ENCODE results near the gene TMEM127.
"Not testable (repeated sequence)": the region's sequence is repeated elsewhere in the genome, so short reads cannot be mapped to it uniquely, and the experiment has no call there.

Gene TMEM127, protein sequence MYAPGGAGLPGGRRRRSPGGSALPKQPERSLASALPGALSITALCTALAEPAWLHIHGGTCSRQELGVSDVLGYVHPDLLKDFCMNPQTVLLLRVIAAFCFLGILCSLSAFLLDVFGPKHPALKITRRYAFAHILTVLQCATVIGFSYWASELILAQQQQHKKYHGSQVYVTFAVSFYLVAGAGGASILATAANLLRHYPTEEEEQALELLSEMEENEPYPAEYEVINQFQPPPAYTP

DNA sequence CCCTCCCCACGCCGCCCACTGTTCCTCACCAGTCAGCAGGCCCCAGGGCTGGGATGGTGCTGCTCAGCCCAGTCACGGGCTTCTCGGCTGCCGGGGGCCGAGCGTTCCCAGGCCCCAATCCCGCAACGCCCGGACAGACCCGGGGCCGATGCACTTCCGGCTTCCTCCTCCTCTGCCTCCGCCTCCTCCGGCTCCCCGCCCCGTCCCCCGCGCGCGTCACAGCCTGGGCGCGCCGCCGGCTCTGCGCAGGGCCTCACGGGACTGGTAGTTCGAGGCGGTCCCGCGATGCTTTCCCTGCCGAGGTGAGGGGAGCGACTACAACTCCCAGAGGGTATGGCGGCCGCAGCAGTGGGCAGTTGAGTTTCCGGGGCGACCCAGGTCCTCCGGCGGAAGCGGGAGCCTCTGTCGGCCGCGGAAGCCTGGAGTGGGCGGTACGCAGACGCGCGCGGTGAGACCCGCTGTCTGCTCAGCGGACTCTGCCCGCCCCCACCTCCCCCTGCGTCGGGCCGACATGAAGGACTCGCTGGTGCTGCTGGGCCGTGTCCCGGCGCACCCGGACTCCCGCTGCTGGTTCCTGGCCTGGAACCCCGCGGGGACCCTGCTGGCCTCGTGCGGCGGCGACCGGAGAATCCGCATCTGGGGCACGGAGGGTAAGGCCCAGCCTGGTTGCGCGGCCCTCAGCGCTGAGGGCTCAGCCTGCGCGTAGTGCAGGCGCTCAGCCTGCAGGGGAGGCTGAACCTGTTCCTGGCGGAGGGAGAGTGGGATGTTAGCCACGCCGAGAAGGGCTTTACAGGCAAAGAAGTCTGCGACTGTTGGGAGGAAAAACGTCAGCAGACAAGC, at the start of gene TMEM127, which contains the start of gene CIAO1:
Gene TMEM127 (minus strand): TSS at position 158 of the 840 bp plus-strand sequence. CDS start 616 bp downstream, outside the sequence.
Gene CIAO1 (plus strand): TSS at position 386 of the 840 bp plus-strand sequence. CDS start 126 bp downstream, at position 512.
- DNase-seq (ENCODE audit: low read depth in 2 of 2, low spot score in 1 of 2), result peak; percentile 95 to 97

DNA sequence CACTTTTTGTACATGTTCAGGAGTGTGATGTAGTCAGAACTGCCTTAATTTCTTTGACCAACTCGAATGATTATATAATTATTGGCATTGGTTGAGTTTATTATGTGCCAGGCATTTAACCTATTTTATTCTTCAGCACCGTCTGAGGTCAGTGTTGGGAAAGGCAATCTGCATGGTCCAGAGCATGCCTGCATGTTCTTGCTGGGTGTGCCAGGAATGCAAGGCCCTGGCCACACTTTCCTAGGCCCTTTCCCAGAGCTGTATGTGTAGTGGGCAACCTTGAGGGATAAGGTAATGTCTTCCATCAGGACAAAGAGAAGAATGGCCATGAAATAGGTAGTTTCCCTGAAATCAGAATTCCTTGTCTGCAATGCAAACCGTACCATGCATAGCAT, 49.2 kb upstream of the TMEM127 start:
- DNase-seq (ENCODE audit: low read depth in 2 of 2, low spot score in 1 of 2), result no peak

DNA sequence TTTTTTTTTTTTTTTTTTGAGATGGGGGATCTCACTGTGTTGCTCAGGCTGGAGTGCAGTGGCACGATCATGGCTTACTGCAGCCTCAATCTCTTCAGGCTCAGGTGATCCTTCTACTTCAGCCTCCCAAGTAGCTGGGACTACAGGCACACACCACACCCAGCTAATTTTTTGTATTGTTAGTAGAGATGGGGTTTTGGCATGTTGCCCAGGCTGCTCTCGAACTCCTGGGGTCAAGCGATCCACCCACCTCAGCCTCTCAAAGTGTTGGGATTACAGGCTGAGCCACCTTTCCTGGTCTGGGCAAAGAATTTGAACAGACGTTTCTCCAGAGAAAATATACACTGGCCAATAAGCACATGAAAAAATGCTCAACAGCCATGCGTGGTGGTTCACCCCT, 42.5 kb upstream of the TMEM127 start:
- no peak for DNase-seq (ENCODE audit: low read depth in 2 of 2, low spot score in 1 of 2)

DNA sequence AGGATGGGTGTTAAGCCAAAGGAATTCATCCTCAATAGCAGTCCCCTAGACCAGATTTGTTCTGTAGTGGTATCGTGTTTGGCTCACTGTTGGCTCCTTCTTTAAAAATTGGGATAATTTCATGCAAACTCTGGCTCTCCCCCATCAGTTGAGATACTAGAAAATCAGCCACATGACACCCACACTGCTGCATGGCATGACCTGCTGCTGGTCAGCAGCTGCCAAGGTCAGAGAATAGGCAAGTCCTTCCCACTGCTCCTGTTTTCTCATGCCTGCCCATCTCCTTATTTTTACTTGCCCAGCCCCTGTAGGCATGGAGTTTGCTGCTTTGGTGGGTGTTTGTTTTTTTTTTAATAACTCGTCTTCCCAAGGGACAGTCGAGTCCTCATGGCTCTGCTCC, 40.6 kb upstream of the TMEM127 start:
- DNase-seq (ENCODE audit: low read depth in 2 of 2, low spot score in 1 of 2), result no peak

DNA sequence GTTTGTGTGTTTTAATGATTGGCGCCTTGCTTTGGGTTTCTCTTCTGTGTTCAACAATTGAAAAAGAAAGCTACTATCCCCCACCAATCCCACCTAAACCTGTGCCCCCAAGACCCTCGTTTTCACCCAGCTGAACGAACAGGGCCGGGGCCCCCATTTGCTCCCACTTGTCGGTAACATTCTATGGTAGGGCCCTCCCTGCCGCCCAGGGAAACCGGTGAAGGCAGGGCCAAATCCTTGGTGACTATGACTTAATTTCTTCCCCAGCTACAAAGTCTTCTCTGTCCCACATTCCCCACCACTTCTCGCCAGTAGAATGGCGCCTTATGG, 40.1 kb upstream of the TMEM127 start:
- DNase-seq (ENCODE audit: low read depth in 2 of 2, low spot score in 1 of 2), result no peak

DNA sequence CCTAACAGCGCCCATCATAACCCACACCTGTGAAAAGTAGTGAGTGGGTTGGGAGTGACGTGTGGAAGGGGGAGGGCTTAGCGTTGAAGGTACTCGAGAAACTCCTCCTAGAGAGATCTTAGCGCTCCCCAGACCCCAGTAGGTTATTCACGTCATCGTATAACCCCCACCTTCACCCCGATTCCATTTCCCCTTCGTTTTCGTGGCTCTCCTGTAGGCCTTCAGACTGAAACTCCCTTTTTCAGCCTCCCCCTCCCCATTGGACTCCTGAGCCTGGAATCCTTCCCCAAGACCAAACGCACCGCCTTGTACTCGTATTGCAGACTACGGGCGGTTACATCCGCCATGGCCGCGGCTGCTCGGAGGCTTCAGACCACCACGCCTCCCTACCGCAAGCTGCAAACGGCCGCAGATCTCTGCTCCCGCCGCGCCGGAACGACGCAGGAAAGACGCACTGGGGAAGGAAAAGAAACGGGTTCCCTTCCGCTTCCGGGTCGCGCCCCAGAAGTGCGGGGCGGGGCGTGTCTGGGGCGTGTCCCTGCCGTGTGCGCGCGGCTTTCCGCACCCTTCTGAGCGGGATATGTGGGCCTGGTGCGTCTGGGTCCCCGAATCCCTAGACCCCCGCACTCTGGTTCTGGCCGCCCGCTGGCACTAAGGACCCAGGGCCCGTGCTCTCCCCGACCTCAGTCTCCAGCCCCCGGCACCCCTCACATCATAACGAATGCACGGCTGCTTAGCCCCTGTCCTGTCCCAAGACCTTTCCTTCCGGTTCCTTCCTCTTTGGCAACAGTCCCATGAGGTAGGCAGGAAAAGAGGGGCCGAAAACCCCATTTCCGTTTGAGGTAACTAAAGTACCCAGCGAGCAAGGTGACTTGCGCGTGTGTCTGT, 39.5 kb upstream of the TMEM127 start, which contains the start of gene SNRNP200:
Gene SNRNP200 (minus strand): TSS at position 456 of the 888 bp plus-strand sequence. CDS start 109 bp downstream, at position 347.
- peak; percentile 78 to 80 for DNase-seq (ENCODE audit: low read depth in 2 of 2, low spot score in 1 of 2)

DNA sequence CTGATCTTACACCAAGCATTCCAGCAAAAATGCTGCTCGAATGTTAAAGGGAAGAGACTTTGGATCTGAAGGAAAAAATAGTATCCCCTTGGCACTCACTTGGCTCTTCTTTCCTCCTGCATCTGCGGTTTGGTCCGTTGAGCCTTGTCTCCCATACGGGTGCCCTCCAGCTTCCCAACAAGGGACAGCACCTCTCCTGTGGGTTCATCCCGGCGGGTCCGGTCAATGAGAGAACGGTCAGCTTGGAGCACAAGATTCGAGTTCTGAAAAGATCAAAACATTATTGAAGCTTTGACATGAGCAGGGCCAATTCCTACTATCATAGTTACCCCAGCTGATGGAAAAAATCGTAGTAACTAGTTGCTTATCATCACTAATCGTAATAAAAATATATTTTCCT, 38.8 kb upstream of the TMEM127 start:
- no peak for DNase-seq (ENCODE audit: low read depth in 2 of 2, low spot score in 1 of 2)

DNA sequence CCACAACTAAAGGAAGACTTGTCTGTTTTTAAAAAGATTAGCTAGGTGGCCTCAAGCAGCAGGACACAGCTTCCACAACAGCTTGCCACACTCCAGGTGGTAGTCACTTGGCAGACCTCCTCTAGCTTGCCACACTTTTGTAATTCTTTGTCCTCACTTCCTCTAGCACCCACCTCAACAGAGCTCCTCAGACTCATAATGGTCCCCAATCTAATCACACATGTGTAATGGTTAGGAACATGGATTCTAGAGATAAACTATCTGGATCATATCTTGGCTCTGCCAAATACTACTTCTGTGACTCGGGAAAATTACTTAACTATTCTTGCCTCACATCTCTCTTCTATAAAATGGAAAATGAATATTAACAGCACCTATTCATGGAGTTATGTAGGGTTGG, 36.1 kb upstream of the TMEM127 start:
- DNase-seq (ENCODE audit: low read depth in 2 of 2, low spot score in 1 of 2), result no peak

DNA sequence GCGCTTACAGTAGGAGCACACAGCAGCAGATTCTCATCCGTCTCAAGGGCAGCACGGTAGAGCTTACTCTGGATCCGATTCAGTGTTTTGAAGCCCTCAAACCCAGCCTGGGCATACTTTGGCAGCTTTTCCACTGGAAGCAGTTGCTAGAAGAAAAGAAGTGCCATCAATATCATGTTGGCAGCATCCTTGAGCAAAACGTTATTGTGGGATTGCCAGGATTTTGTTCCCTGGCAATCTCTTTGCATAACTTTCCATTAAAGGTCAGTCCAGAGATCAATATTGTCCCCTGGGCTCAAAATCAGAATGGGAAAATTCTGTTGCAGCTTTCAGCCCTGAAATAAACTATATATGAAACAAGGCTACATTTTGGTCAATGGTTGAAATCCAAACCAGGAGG, 31.1 kb upstream of the TMEM127 start:
- no peak for DNase-seq (ENCODE audit: low read depth in 2 of 2, low spot score in 1 of 2)

DNA sequence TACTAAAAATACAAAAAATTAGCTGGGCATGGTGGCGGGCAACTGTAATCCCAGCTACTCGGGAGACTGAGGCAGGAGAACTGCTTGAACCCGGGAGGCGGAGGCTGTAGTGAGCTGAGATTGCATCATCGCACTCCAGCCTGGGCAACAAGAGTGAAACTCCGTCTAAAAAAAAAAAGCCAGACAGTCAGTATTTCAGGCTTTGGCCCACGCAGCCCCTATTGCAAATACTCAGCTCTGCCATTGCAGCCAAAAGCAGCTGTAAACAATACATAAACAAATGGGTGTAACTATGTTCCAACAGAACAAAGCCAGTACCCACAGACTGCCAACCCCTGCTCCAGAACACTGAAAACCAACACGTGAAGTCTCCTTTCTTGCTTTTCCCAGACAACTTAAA, 28.5 kb upstream of the TMEM127 start:
- not testable (repeated sequence) for DNase-seq (ENCODE audit: low read depth in 2 of 2, low spot score in 1 of 2)

DNA sequence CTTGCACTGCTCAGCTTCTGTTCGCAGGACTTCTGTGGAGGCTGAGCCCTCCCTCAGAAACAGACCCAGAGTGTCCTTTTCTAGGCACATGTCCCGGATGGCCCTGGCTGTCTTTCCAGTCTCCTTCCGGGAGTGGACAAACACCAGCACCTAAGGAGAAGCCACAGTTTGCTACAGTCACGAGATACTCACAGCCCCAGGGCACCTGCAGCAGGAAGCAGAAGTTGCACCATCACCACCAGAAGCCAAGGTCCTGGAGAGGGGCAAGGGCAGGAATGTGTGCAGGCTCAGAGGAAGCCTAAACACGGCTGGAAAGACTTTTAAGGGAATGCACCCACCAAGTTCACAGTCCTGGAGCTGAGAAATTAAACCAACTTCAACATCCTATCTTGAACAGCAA, 26.0 kb upstream of the TMEM127 start:
- DNase-seq (ENCODE audit: low read depth in 2 of 2, low spot score in 1 of 2), result no peak

DNA sequence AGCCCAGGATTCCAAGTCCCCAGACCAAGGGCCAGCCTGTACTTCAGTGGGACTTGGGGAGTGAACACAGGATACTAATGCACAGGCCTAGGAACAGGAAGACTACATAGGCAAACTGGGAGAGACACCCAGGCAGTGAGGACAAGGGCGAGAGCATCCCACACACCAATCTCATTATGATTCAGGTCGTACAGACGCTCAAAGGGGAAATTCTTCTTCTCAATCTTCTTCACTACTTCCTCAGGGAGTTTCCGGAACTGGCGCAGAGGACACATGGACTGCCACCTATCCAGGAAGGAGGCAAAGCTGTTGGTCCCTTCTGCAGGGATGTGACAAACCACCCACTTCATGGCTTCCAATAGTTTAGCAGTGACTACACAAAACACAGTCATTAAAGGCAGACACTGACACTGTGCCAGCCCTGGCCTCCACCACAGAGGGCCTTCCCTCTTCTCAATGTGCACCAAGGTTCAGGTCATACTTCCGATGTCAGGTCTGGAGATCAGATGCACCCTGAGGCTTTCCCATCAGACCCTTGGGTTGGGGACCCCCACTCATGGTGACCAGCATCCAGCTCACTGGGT, 21.6 kb upstream of the TMEM127 start:
- no peak for DNase-seq (ENCODE audit: low read depth in 2 of 2, low spot score in 1 of 2)

DNA sequence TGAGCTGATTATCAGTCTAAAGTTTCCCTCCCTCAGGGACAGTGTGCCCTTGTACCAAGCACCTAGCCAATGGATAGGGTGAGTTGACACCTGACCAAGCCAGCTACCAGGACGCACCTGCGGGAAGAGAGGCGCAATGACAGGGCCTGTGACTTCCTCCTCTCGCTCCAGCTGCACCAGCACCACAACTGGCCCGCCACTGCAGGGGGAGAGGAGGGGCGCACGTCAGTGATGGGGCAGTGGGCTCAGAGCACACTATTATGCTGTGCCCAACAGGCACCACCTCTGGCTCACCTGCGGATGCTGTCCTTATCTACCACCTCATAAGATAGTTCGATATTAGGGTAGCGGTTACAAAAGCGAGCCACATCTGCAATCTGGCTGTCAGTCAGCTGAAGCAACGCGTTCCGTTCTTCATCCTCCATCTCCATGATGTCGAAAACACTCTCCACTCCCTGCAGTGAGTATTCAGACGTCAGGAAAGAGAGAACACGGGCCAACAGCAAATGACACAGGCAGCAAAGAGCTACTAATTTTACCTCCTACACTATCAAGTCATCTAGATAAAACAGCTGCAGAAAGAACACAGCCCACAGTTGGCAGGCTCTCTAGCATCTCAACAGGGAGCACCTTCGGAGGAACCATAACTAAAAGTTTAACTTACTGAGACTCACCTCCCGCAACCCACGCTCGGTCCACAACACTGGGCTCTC, 11.1 kb upstream of the TMEM127 start:
- DNase-seq (ENCODE audit: low read depth in 2 of 2, low spot score in 1 of 2), result no peak

DNA sequence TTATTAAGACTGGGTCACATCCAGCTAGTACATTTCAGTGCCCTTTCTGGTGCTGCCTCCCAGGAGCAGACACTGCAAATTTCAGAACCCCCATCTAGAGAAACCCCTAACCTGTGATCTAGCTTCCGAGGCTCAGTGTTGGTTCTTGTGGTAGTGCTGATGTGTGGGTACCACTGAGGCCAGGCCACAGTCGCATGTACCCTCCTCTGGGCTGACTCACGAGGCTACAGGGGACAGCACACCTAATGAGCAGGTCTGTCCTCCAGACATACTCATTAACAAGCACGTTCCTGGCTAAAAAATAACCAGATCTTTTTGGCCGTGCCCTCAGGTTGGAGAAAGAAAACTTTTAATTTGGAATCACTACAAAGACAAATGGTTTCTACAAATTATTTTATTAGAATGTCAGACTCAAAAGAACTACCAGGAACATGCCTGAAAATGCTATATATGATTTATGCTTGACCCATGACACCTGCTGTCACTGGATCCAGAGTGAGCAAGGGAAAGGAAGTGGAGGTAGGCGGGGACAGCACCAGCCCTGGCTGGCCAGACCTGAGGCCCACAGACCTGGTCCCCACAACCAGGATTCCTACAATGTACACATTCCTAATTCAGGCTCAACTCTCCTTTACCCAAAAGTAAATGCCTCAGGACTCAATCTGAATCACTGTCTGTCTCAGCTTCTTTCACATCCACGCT, 8.7 kb upstream of the TMEM127 start:
- DNase-seq (ENCODE audit: low read depth in 2 of 2, low spot score in 1 of 2), result no peak

DNA sequence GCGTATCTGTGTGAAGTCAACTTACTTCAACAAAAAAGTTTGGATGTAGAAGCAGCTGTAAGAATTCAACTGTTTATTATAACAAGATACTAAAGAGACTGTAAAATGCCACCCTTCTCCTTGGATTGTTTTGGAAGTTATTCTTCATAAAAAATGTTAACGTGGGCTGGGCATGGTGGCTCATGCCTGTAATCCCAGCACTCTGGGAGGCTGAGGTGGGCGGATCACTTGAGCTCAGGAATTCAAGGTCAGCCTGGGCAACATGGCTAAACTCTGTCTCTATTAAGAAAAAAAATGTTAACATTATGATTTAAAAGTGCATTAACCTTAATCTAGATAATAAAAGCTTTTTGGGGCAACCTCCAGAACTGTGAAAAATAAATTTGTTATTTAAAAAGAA, 8.0 kb upstream of the TMEM127 start:
- DNase-seq (ENCODE audit: low read depth in 2 of 2, low spot score in 1 of 2), result no peak

DNA sequence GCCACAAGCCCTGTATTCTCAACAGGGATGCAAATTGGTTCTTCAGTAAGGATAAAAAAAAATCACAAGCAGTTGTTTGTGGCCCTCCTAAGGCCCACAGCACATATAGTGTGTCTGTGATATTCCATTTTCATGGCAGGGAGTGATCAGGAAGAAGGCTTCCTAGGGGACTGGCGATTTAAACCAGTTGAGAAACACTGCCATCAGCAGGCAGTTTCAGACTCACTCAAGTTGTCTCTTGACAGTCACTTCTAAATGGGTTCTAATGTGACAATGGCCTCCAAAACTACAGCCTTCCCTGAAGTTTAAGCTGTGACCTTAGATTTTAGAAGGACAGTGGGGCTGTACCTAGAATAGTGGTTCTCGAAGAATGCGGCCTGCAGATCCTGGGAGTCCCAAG, 6.2 kb upstream of the TMEM127 start:
- DNase-seq (ENCODE audit: low read depth in 2 of 2, low spot score in 1 of 2), result no peak

DNA sequence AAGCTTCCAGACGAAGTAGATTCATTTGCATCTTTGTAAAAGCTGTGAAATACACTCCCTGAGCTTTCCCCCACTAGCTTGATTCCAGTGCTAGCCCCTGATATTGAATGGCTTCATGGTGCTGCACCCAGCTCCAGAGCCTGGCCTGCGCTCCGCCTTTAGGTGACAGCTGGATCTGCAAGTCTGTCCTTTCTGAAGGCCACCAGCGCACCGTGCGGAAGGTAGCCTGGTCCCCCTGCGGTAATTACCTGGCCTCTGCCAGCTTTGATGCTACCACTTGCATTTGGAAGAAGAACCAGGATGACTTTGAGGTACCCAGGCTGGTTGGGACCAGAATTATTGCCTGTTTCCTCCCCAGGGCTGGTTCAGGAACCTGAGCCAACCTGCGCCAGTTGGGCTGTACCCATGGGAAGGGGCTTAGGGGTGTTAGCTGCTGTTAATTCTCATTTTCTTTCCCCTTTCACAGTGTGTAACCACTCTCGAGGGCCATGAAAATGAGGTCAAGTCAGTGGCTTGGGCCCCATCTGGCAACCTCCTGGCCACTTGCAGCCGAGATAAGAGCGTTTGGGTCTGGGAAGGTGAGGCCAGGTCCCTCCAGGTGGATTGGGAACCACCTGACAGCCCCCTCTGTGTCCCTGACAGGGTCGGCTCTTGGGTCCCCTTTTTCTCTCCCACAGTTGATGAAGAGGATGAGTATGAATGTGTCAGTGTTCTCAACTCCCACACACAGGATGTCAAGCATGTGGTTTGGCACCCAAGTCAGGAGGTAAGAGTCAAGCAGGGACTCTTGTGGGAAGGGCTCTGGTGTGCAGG, 1.6 kb upstream of the TMEM127 start:
- DNase-seq (ENCODE audit: low read depth in 2 of 2, low spot score in 1 of 2), result peak in 1 of 2 donors; percentile 7

DNA sequence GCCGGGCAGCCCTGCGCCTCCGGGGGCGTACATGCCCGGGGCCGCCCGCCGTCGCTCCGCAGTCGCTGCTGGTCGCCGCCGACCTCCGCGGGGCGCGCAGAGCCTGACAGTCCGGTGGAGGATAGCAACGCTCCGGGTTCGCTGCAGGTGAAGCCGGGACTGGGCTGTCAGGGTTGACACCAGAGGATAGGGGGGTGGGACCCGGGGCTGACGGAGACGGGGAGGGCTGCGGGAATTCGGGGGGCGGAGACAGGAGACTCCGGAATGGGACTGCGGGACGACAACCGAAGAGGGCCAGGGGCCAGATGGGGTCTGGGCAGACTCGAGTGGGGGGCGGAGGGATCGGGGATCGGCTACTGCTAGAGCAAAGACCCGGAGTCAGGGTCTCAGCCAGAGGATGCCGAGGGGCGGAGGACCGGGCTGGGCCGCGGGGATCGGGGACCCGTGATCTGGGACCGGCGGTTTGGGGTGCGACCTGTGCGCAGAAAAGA, 403 bp downstream of the TMEM127 start:
- peak in 1 of 2 donors; percentile 8 for DNase-seq (ENCODE audit: low read depth in 2 of 2, low spot score in 1 of 2)

Data from stimulated activated CD8-positive, alpha-beta memory T cell treated with anti-CD3 and anti-CD28 coated beads, Interleukin-4, amount 100 ng/mL, for 4 hours (primary cell).